ENCODE measurements around the gene S100A10.

The S100A10 gene

DNA sequence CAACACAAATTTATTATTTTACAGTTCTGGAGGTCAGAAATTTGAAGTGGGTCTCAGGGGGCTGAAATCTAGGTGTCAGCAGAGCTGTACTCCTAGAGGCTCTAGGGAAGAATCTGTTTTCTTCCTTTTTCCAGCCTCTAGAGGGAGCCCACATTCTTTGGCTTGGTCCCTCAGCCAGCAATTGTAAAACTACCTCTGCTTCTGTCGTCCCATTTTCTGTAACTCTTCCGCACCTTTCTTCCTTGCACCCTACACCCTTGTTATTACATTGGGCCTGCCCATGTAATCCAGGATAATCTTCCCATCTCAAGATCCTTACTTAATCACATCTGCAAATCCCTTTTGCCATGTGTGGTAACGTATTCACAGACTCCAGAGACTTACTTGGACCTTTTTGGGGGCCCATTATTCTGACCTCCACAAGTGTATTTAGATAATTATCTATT lies 59.6 kb downstream of the S100A10 start:
- no peak for DNase-seq (ENCODE audit: low read depth)

Data from activated T-cell treated with anti-CD3 and anti-CD28 coated beads for 48 hours (primary cell).